HG02571 (cell line): ENCODE results near the gene NKD1.

Experiments
- ATAC-seq: cut with Tn5 transposase; IDR thresholded peaks from one replicate; pipeline ENCODE4 v1.9.1; 2021; ENCODE audit warnings: mild to moderate bottlenecking, moderate library complexity; ENCODE audit not compliant: unreplicated experiment

Gene NKD1

GRCh38 chr16:50597563-50598255 lies 49.5 kb downstream of the NKD1 start:
- ATAC-seq = no peak

GRCh38 chr16:50598256-50598894 lies 50.2 kb downstream of the NKD1 start:
- ATAC-seq = no peak

GRCh38 chr16:50598936-50599361 lies 50.8 kb downstream of the NKD1 start:
- no peak for ATAC-seq

GRCh38 chr16:50599494-50599893 lies 51.3 kb downstream of the NKD1 start:
- no peak for ATAC-seq

- no peak for ATAC-seq
Observed at GRCh38 chr16:50600582-50601283, 52.5 kb downstream of the NKD1 start.

GRCh38 chr16:50601341-50601740 lies 53.1 kb downstream of the NKD1 start:
- ATAC-seq = no peak

- no peak for ATAC-seq
Observed at GRCh38 chr16:50602126-50602525, 53.9 kb downstream of the NKD1 start.

GRCh38 chr16:50602531-50603205 lies 54.5 kb downstream of the NKD1 start:
- no peak for ATAC-seq

- ATAC-seq = no peak
Observed at GRCh38 chr16:50603206-50604064, 55.2 kb downstream of the NKD1 start.

GRCh38 chr16:50604065-50604418 lies 55.8 kb downstream of the NKD1 start:
- no peak for ATAC-seq

GRCh38 chr16:50604610-50605009 lies 56.4 kb downstream of the NKD1 start:
- ATAC-seq = no peak

GRCh38 chr16:50605733-50606430 lies 57.7 kb downstream of the NKD1 start:
- no peak for ATAC-seq

GRCh38 chr16:50606431-50607050 lies 58.3 kb downstream of the NKD1 start:
- no peak for ATAC-seq

GRCh38 chr16:50607051-50607431 lies 58.8 kb downstream of the NKD1 start:
- ATAC-seq = no peak

- ATAC-seq = no peak
Observed at GRCh38 chr16:50607447-50607846, 59.3 kb downstream of the NKD1 start.

- no peak for ATAC-seq
Observed at GRCh38 chr16:50607970-50608557, 59.9 kb downstream of the NKD1 start.

GRCh38 chr16:50609049-50609448 lies 60.9 kb downstream of the NKD1 start:
- ATAC-seq = no peak

GRCh38 chr16:50609471-50609870 lies 61.3 kb downstream of the NKD1 start:
- ATAC-seq = no peak
